HAP-1 (cell line): ENCODE results near the gene SLC16A13.
A peak's percentile ranks its signal among the peaks of the same experiment; 100 is the strongest.

Experiments
- DNase-seq, 2 experiments: peaks; one replicate each; pipeline ENCODE4 v3.0.0-alpha.2; 2016 to 2020; ENCODE audit warnings: low spot score in 2 of 2
- H3K27me3 ChIP-seq: fragments of 250-450 bp; sonication (Bioruptor Pico); 2 replicates; pipeline ENCODE4 v1.5.1; 2020; ENCODE audit warnings: low read depth, mild to moderate bottlenecking, moderate library complexity
- H3K36me3 ChIP-seq: fragments of 250-450 bp; sonication (Bioruptor Pico); replicated peaks from 2 replicates; pipeline ENCODE4 v1.5.1; 2020; ENCODE audit warnings: mild to moderate bottlenecking
- H3K4me1 ChIP-seq: fragments of 250-450 bp; sonication (Bioruptor Pico); 2 replicates; pipeline ENCODE4 v1.5.1; 2020; ENCODE audit warnings: mild to moderate bottlenecking
- H3K4me3 ChIP-seq: fragments of 250-450 bp; sonication (Bioruptor Pico); 2 replicates; pipeline ENCODE4 v1.5.1; 2020; ENCODE audit warnings: mild to moderate bottlenecking, moderate library complexity
- H3K9me3 ChIP-seq: fragments of 250-450 bp; sonication (Bioruptor Pico); 2 replicates; pipeline ENCODE4 v1.5.1; 2020; ENCODE audit warnings: mild to moderate bottlenecking, moderate library complexity
- in situ Hi-C: fragments of 300-500 bp; cut with MboI; formaldehyde crosslinking; loops from 3 replicates; pipeline ENCODE4 v1.14.3; 2020; ENCODE audit warnings: low sequenced_read_pairs, inconsistent platforms, mixed read lengths

SLC16A13 gene

DNA sequence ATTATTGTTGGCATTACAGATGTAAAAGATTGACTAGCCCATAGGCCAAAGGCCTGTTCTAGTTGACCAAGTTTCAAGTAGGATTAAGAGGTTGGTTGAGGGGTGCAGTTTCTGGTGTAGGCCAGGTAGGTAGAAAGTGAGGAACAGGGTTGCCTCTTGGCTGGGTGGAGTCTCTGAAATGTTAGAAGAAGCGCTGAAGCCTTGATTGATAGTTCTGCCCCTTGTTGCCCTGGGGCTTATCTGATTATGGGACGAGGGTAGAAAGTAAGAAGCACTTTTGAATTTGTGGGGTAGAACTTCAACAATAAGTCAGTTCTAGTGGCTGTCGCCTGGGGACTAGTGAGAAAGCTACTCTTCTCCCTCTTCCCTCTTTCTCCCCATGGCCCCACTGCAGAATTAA, 6.7 kb upstream of the SLC16A13 start:
- H3K9me3 ChIP-seq: no peaks in the 10 kb centered on the region
- DNase-seq: no peak
- no peaks in the 10 kb centered on the region for H3K36me3 ChIP-seq
- H3K4me1 ChIP-seq: no peaks in the 10 kb centered on the region
- in situ Hi-C loops: no loop called here
- H3K27me3 ChIP-seq: no peaks in the 10 kb centered on the region
- H3K4me3 ChIP-seq: no peak overlapping the region

DNA sequence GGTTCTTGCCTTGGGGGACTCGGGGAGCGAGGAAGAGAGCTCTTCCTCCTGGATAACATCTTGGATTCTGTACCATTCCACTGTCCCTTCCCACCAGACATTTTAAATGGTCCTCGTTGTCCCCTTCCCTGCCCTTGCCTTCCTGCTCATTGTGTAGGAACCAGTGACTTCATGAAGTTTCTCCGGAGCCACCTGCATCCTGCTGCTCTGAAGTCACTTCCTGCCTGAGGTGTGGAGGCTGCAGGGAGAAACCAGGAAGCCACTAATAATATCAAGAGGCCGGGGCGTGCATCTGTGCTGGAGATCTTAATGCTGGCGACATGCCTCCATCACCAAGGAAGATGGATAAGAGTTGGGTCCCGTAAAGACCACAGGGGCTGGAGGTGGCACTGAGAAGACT, 6.2 kb upstream of the SLC16A13 start:
- no peak overlapping the region for H3K4me3 ChIP-seq
- no peaks in the 10 kb centered on the region for H3K4me1 ChIP-seq
- H3K36me3 ChIP-seq: no peaks in the 10 kb centered on the region
- no peak for DNase-seq
- in situ Hi-C loops: no loop called here
- H3K27me3 ChIP-seq: no peaks in the 10 kb centered on the region
- no peaks in the 10 kb centered on the region for H3K9me3 ChIP-seq

DNA sequence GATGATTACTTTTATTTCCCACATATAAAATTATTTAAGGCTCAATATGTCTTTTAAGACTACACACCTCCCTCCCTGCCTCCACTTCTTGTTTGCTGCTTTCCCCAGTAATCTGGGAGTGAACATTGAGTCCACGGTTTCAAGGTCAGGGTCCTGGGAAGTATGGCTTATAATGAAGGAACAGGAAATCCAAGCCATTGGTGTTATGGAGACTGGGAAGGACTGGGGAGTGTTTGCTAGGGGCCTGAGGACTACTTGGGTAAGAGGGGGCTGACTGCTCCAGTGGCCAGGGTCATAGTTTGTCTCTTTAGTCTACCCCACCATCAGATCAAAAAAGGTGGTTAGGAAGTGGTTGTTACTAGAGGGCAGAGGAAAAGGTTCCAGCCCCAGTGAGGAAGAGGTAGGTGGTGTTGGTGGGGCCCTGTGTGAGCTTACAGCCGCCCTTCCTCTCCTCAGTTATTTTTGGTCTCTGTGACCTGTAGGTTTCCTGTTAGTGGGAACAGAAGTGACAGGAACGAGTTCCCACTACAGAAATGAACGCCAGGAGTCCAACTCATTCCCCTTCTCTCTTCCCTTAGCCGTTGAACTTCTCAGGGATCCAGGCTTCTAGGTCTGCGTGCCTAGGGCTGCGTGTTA, 742 bp upstream of the SLC16A13 start:
- Histone ChIP-seq H3K27me3 (no peaks in the 10 kb centered on the region), H3K4me1 (peaks cover 4% of the 10 kb centered on the region), H3K9me3 (no peaks in the 10 kb centered on the region), H3K36me3 (0 out of 2 replicates have a peak, but pooled peaks cover 2% of the 10 kb centered on the region), H3K4me3 (peak overlapping the region; percentile 87)
- in situ Hi-C loops: no loop called here
- DNase-seq: no peak

DNA sequence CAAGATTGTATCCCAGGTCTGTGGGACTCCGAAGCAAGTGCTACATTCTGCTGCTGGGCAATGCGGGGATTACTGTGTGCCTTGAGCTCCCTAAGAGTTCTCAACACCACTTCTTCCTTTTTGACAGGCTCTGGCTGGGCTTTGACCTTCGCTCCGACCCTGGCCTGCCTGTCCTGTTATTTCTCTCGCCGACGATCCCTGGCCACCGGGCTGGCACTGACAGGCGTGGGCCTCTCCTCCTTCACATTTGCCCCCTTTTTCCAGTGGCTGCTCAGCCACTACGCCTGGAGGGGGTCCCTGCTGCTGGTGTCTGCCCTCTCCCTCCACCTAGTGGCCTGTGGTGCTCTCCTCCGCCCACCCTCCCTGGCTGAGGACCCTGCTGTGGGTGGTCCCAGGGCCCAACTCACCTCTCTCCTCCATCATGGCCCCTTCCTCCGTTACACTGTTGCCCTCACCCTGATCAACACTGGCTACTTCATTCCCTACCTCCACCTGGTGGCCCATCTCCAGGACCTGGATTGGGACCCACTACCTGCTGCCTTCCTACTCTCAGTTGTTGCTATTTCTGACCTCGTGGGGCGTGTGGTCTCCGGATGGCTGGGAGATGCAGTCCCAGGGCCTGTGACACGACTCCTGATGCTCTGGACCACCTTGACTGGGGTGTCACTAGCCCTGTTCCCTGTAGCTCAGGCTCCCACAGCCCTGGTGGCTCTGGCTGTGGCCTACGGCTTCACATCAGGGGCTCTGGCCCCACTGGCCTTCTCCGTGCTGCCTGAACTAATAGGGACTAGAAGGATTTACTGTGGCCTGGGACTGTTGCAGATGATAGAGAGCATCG, 2.4 kb downstream of the SLC16A13 start:
- in situ Hi-C loops: no loop called here
- Histone ChIP-seq H3K9me3 (no peaks in the 10 kb centered on the region), H3K27me3 (no peaks in the 10 kb centered on the region), H3K36me3 (0 out of 2 replicates have a peak, but pooled peaks cover 2% of the 10 kb centered on the region), H3K4me1 (peaks cover 4% of the 10 kb centered on the region), H3K4me3 (no peak overlapping the region)
- DNase-seq: no peak

DNA sequence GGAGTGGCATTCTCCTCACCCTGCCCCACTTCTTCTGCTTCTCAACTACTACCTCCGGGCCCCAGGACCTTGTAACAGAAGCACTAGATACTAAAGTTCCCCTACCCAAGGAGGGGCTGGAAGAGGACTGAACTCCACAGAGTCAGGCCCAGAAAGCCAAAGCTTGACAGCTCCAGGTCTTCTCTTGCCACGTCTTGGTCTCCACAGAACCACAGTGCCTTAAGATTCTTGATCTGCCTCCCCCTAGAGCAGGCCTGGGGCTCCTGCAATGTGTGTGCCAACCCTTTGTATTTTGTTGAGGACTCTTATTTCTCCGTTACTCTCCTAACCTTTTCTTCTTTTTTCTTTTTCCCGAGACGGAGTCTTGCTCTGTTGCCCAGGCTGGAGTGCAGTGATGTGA, 4.0 kb downstream of the SLC16A13 start:
- 0 out of 2 replicates have a peak, but pooled peaks cover 2% of the 10 kb centered on the region for H3K36me3 ChIP-seq
- in situ Hi-C loops: loop anchor here (10.0 kb wide), 1 partner anchor 145 kb away; no protein-coding TSS in a partner anchor
- peaks cover 4% of the 10 kb centered on the region for H3K4me1 ChIP-seq
- no peak overlapping the region for H3K4me3 ChIP-seq
- no peaks in the 10 kb centered on the region for H3K9me3 ChIP-seq
- H3K27me3 ChIP-seq: no peaks in the 10 kb centered on the region
- no peak for DNase-seq

DNA sequence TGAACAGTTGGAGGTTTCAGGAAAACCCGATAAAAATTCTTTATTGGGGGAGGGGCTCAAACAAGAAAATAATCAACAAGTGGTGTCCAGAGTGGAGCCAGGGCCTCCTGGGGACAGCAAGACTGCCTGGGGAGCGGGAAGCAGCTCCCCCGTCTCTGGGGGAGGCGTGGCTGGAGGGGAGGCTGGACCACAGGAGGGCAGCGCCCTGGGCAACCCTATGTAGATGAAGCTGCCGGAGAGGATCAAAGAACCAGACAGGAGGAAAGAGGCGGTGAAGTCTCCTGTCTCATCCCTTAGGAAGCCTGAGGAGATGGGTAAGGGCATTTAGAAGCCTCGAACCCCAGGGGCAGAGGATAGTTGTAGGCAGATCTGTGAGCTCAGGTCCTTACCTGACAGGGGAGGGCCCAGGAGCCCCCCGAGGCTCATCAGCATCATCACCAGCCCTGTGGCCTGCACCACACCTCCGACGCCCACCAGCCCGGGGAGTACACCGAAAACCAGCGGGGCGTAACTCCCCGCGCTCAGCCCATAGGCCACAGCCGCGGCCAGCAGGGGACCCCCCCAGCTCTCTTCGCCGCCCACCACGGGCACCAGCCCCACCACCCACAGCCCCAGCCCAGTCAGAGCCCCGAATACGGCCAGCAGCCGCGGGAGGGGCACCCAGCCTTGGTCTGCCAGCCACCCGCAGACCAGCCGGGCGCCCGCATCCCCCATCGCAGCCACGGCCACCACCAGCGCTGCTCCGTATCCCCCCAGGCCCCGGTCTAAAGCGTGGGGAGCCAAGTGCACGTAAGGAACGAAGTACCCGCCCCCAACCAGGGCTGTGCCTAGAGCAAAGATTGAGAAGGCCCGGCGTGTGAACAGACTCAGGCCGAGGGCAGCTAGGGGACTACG, 6.0 kb downstream of the SLC16A13 start:
- Histone ChIP-seq H3K36me3 (0 out of 2 replicates have a peak, but pooled peaks cover 2% of the 10 kb centered on the region), H3K27me3 (no peaks in the 10 kb centered on the region), H3K4me1 (no peaks in the 10 kb centered on the region; the same call in none of the 2 replicates), H3K9me3 (no peaks in the 10 kb centered on the region), H3K4me3 (no peak overlapping the region)
- no peak for DNase-seq
- in situ Hi-C loops: loop anchor here (10.0 kb wide), 1 partner anchor 143 kb away; no protein-coding TSS in a partner anchor

DNA sequence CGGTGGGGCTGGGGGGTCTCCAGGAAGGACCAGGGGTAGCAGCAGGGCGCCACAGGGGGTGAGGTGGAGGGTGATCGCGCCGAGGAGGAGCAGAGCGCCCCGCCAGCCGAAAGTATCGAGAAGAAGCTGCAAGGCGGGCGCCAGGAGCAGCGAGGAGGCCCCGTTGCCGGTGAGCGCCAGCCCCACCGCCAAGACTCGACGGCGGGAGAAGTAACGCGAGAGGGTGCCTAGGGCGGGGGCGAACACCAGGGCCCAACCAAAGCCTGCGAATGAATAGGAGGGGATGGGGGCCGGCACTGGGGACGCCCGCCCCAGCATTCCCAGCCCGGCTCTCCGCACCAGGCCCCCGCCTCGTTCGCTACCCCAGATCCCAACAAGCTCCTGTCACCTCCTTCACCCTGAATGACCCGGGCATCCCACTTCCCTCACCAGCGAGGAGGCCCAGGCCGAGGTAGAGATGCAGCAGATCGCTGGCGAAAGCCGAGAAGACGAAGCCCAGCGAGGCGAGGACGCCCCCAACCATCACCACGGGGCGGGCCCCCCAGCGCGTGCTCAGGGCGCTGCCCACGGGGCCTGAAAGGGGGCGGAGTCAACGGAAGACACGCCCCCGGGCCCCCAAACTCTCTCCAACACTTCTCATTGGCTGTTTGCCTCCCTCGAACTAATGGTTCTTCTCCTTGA, 6.8 kb downstream of the SLC16A13 start:
- in situ Hi-C loops: loop anchor here (10.0 kb wide), 1 partner anchor 142 kb away; no protein-coding TSS in a partner anchor
- no peaks in the 10 kb centered on the region for H3K9me3 ChIP-seq
- DNase-seq: no peak
- no peak overlapping the region for H3K4me3 ChIP-seq
- 0 out of 2 replicates have a peak, but pooled peaks cover 2% of the 10 kb centered on the region for H3K36me3 ChIP-seq
- H3K4me1 ChIP-seq: no peaks in the 10 kb centered on the region; the same call in 1 of the 2 replicates
- no peaks in the 10 kb centered on the region for H3K27me3 ChIP-seq

DNA sequence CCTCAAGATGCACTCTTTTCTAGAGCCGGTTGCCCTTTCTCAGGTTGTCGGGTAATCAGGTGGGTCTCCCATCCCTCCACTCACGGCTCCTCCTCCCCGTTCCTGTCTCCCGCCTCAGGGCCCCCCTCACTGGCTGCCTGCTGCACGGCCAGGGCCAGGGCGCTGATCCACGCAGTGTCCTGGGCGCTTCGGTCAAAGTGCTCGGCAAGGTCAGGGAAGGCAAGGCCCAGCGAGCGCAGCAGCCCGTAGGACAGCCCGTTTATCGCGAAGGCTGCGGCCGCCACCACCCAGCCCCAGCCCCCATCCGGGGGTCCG, 7.3 kb downstream of the SLC16A13 start:
- DNase-seq: no peak
- Histone ChIP-seq H3K4me1 (no peaks in the 10 kb centered on the region), H3K27me3 (no peaks in the 10 kb centered on the region), H3K9me3 (no peaks in the 10 kb centered on the region), H3K36me3 (0 out of 2 replicates have a peak, but pooled peaks cover 2% of the 10 kb centered on the region), H3K4me3 (no peak overlapping the region)
- in situ Hi-C loops: loop anchor here (10.0 kb wide), 1 partner anchor 142 kb away; no protein-coding TSS in a partner anchor

DNA sequence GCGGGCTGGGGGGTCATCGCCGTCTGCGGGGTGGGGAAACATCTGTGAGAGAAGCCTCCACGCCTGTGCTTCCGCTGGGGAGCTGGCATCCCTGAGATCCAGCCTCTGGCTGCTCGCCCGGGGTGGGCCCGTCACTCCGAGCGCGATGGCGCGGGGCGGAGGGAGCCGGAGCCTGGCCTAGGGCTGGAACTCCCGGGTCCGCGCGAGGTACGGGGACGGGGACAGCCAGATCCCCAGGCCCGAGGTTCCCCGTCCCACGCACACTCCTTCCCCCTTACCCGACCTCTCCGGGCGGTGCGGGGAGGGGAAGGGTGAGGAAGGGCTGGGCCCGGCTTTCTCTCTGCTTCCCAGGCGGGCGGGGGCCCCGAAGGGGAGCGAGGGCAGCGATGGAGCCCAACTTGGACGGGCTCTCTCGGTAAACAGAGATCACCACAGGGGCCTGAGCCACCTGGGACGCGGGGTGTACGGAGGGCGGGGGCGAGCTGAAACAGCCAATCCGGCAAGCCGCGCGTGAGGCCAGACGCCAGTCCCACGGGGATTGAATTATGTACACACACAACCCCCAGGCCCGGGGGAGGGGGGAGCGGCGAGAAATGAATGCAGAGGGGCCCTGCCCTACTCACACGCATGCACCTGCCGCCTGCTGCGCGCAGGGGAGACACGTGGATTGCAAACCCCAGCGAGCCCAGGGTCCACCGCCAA, 7.8 kb downstream of the SLC16A13 start, which contains the start of gene SLC16A11:
TSS of gene SLC16A11 (minus strand) at position 596 of the 702 bp plus-strand sequence. CDS start at position 17, 579 bp downstream.
- Histone ChIP-seq H3K9me3 (no peaks in the 10 kb centered on the region), H3K4me1 (no peaks in the 10 kb centered on the region), H3K27me3 (no peaks in the 10 kb centered on the region), H3K36me3 (0 out of 2 replicates have a peak, but pooled peaks cover 2% of the 10 kb centered on the region), H3K4me3 (no peak within 1 kb of the TSS)
- DNase-seq: peak in 1 of 2 experiments; percentile 40
- in situ Hi-C loops: loop anchor here (10.0 kb wide), 1 partner anchor 141 kb away; no protein-coding TSS in a partner anchor

DNA sequence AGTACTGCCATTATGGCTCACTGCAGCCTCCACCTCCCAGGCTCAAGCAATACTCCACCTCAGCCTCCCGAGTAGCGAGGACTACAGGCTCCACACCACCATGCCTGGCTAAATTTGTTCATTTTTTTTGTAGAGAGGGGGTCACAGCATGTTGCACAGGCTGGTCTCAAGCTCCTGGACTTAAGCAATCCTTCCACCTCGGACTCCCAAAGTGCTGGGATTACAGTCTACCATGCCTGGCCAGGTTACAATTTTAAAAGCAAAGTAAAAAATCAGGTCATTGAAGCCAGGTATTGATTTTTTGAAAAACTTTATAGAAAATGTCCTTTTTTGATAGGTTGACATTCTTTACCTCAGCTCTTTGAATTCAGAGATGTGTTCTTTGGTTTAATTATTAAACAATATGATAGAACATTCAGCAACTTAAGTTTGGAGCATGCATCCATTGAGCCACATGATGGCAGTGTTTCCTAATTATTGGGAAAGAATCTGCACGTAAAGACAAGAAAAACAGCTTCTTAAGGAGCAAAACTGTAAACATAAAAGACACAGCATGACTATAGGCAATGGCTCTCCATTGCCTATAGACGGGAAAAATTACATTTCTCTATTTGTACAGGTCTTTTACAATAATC, 9.8 kb downstream of the SLC16A13 start:
- DNase-seq: peak; percentile 52 to 69
- Histone ChIP-seq H3K4me1 (peaks cover 4% of the 10 kb centered on the region), H3K27me3 (no peaks in the 10 kb centered on the region), H3K4me3 (no peak overlapping the region), H3K9me3 (no peaks in the 10 kb centered on the region), H3K36me3 (no peaks in the 10 kb centered on the region)
- in situ Hi-C loops: loop anchor here (10.0 kb wide), 1 partner anchor 139 kb away; no protein-coding TSS in a partner anchor

DNA sequence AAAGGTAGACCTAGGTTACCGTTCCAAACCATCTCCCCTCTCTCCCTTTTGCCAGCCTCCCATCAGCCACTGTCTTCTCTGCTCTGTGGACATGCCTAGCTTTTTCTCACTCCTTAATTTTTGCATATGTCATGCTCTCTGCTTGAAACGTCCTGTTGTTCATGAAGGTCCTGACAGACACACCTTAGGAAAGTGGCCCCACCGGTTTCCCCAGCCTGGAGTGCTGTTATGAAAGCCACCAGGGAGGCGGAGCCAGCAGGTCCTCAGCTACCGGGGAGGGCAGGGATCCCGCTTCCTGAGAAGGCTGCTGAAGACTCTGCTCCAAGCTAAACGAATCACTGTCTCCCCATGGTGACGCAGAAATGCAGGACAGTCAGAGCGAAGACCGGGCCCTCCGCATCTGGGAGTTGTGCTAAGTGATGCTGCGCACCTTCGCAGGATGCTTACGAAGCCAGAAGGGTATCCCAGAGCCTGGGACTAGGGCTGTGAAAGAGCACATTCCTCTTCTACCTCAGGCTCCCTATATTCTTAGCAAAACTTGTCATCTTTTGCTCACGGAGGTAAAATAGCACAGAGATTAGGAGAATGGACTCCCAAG, 10.4 kb downstream of the SLC16A13 start:
- in situ Hi-C loops: loop anchor here (10.0 kb wide), 1 partner anchor 139 kb away; no protein-coding TSS in a partner anchor
- no peaks in the 10 kb centered on the region for H3K36me3 ChIP-seq
- no peaks in the 10 kb centered on the region for H3K27me3 ChIP-seq
- H3K4me1 ChIP-seq: peaks cover 4% of the 10 kb centered on the region
- H3K9me3 ChIP-seq: no peaks in the 10 kb centered on the region
- H3K4me3 ChIP-seq: no peak overlapping the region
- peak in 1 of 2 experiments; percentile 35 for DNase-seq
